B cell (primary cell): ENCODE measurements around the gene AOPEP.

Experiments used
- CTCF ChIP-seq: fragments of 200-600 bp; IDR thresholded peaks from one replicate; pipeline ENCODE4 v1.8.0; 2022; ENCODE audit warnings: antibody characterized with exemption, mild to moderate bottlenecking
- EZH2 ChIP-seq: IDR thresholded peaks from 2 replicates; pipeline ENCODE4 v1.6.1; 2012; ENCODE audit warnings: borderline replicate concordance, low read depth, mild to moderate bottlenecking, moderate library complexity, low read length; ENCODE audit not compliant: insufficient read depth, poor library complexity, severe bottlenecking

DNA sequence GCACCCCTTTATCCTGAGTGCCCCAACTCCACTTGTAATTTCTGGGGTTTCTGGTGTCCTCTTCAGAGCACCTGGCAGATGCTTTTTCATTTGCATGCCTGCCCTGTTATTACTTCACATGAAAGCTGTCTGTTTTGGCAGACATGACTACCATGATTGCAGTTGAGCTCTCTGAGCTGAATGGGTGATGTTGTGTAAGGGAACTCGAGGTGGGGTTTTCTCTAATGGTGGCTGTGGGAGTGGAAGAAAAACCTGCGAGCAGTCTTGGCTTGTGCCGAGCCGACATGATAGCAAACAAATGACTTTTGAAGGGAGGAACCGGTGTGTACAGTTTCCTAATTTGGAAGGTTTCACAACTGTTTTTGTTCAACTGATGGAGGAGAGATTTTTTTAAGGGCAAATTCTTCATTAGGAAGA lies 196.2 kb downstream of the AOPEP start:
- TF ChIP-seq CTCF, result no peak
- TF ChIP-seq EZH2, result no peak
